HUES48 (cell line): ENCODE results near the gene GPR37.
A peak's percentile ranks its signal among the peaks of the same experiment; 100 is the strongest.

ENCODE experiments used
- H3K27ac ChIP-seq: one replicate; pipeline ENCODE4 v1.7.0; 2013; ENCODE audit warnings: low read depth, low read length, inconsistent platforms
- H3K27me3 ChIP-seq: 2 replicates; pipeline ENCODE4 v1.6.1; 2013; ENCODE audit warnings: mild to moderate bottlenecking, low read length; ENCODE audit not compliant: control insufficient read depth, insufficient read depth
- H3K36me3 ChIP-seq: 2 replicates; pipeline ENCODE4 v1.6.1; 2013; ENCODE audit warnings: low read length; ENCODE audit not compliant: control insufficient read depth, insufficient read depth
- H3K4me1 ChIP-seq: 2 replicates; pipeline ENCODE4 v1.6.1; 2013; ENCODE audit warnings: mild to moderate bottlenecking, low read length; ENCODE audit not compliant: control insufficient read depth, insufficient read depth
- H3K4me3 ChIP-seq: 2 replicates; pipeline ENCODE4 v1.5.1; 2013; ENCODE audit warnings: mild to moderate bottlenecking, low read depth, low read length
- H3K9ac ChIP-seq: 2 replicates; pipeline ENCODE4 v1.6.1; 2013; ENCODE audit warnings: mild to moderate bottlenecking, low read depth, low read length, moderate library complexity
- H3K9me3 ChIP-seq: 2 replicates; pipeline ENCODE4 v1.6.1; 2013; ENCODE audit warnings: low read length; ENCODE audit not compliant: control insufficient read depth, insufficient read depth

GPR37 gene, protein sequence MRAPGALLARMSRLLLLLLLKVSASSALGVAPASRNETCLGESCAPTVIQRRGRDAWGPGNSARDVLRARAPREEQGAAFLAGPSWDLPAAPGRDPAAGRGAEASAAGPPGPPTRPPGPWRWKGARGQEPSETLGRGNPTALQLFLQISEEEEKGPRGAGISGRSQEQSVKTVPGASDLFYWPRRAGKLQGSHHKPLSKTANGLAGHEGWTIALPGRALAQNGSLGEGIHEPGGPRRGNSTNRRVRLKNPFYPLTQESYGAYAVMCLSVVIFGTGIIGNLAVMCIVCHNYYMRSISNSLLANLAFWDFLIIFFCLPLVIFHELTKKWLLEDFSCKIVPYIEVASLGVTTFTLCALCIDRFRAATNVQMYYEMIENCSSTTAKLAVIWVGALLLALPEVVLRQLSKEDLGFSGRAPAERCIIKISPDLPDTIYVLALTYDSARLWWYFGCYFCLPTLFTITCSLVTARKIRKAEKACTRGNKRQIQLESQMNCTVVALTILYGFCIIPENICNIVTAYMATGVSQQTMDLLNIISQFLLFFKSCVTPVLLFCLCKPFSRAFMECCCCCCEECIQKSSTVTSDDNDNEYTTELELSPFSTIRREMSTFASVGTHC

DNA sequence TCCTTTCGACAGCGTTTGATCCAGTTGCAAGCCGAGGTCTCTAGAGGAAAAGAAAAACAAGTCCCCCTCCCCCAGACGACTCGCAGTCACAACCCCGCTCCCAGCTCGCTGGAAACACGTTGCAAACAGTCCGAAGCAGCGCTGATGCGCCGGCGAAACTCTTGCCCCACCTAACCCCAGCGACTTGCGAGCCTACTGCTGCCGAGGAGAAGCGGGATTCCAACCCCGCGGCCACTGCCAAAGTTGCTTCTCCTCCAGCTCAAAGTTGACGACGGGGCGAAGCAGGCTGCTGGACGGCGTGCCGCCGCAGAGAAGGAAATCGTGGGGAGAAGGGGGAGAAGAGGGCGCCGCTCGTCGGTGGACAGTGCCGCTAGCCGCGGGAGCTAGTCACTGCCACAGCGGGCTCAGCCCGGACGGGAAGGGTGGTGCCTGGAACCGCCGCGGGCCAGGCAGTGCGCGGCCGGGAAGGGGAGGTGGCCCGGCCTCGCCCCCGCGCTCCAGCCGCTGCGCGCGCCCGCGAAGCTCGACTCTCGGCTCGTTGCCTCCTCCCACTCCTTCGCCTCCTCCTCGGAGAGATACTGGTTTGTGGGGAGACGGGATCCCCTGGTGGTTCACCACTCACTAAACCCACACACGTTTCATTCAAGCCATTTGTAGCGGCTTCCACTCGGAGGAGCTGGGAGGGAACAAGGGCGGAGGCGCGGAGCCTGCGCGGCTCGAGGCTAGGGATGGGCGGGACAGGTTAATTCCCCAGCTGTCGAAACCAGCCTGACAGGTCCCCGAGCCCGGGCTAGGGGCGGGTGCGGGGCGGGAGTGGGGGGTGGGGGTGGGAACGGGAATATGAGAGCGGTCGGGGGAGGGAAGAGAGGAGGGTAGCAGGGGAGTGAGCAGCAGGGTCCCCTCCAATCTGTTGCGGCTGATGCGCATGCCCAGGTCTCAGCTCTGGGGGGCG lies at the start of gene GPR37:
GPR37 (minus strand) TSS at position 392 of the 952 bp plus-strand sequence. CDS start 816 bp downstream, outside the sequence.
- peak within 1 kb of the TSS; percentile 97 for H3K4me3 ChIP-seq
- no peaks in the 10 kb centered on the region for H3K9me3 ChIP-seq
- peaks cover 31% of the 10 kb centered on the region for H3K27me3 ChIP-seq
- no peaks in the 10 kb centered on the region for H3K36me3 ChIP-seq
- H3K4me1 ChIP-seq, result peaks cover 13% of the 10 kb centered on the region
- H3K27ac ChIP-seq, result peak within 1 kb of the TSS; percentile 78
- peak within 1 kb of the TSS; percentile 41; the same call in 1 of the 2 replicates for H3K9ac ChIP-seq

DNA sequence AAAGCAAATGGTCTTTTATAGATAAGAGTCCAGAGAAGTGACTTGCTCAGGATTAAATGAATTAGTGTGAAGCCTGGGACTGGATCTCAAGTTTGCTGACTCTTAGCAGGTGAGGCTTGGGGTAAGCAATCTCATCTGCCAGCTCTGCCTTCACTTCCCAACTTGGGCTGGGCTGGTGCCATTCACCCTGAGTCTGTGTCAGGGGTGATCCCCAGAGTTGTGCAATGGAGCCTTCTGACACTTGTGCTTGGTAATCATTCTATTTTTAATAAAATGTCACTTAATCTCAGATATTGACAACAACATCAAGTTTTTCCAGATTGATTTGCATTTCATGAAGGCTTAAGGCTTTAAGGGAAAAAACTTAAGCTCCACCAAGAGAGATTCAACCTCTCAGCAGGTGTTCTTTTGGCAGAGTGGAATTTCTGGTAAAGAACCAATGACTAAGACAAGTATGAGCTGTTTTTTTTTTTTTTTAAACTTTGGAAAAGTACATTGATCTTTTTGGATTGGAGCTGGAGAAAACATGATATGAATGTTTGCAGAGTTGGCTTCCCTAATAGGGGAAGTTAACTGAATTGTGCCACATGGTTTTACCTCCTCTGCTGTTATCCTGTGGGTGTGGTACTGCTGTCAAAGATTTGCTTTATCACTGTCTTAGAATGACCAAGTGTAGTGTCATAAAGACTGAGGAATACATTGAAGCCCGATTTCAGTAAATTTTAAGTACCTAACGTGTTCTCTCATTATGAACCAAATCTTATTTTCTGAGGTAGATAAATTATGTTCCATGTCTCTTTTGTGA lies 48.6 kb upstream of the GPR37 start:
- H3K9ac ChIP-seq, result no peak overlapping the region

DNA sequence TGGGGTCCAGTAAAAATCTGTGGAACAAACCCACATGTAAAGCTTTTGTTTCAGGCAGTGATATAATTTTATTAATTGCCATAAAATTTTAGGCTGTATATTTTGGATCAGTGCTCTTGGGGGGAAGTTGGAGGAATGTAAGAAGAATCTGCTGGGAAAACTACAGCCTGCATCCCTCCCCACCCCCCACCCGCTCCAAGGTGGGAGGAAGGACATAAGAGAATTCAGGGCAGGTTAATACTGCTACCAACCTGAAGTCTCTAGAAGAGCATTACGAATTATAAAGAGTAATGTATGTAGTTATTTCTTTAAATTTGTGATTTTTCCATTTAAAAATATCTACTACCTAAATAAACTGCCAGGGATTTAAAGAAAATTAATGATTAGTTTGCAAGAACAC lies 47.2 kb upstream of the GPR37 start:
- peaks cover 51% of the 10 kb centered on the region for H3K4me1 ChIP-seq
- H3K4me3 ChIP-seq, result no peak overlapping the region
- no peaks in the 10 kb centered on the region for H3K36me3 ChIP-seq
- no peaks in the 10 kb centered on the region for H3K9me3 ChIP-seq
- no peak overlapping the region for H3K9ac ChIP-seq
- no peak overlapping the region for H3K27ac ChIP-seq
- H3K27me3 ChIP-seq, result no peaks in the 10 kb centered on the region

More for the DNA sequence above, 48.6 kb upstream of the GPR37 start:
- no peaks in the 10 kb centered on the region for H3K36me3 ChIP-seq
- H3K27me3 ChIP-seq, result no peaks in the 10 kb centered on the region
- H3K4me3 ChIP-seq, result no peak overlapping the region
- H3K9me3 ChIP-seq, result no peaks in the 10 kb centered on the region
- H3K4me1 ChIP-seq, result peaks cover 44% of the 10 kb centered on the region
- H3K27ac ChIP-seq, result no peak overlapping the region

DNA sequence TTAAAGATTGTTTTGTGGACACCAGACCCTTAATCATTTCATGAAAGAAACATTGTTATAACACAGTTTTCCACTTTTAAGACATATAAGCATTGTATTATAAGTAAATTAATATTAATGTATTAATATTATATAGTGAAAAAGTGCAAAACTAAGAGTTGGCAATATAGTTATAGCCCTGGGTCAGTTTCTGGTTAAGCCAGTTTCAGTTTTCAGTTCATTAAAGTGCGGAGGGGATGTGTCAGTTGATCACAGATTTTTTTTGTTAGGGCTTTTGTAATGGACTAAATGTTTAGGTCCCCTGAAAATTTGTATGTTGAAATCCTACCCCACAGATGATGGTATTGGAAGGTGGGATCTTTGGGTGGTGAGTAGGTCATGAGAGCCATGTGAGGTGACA lies 45.7 kb upstream of the GPR37 start:
- peaks cover 51% of the 10 kb centered on the region for H3K4me1 ChIP-seq
- H3K36me3 ChIP-seq, result no peaks in the 10 kb centered on the region
- H3K9me3 ChIP-seq, result no peaks in the 10 kb centered on the region
- H3K9ac ChIP-seq, result no peak overlapping the region
- H3K27me3 ChIP-seq, result no peaks in the 10 kb centered on the region
- no peak overlapping the region for H3K4me3 ChIP-seq
- no peak overlapping the region for H3K27ac ChIP-seq

DNA sequence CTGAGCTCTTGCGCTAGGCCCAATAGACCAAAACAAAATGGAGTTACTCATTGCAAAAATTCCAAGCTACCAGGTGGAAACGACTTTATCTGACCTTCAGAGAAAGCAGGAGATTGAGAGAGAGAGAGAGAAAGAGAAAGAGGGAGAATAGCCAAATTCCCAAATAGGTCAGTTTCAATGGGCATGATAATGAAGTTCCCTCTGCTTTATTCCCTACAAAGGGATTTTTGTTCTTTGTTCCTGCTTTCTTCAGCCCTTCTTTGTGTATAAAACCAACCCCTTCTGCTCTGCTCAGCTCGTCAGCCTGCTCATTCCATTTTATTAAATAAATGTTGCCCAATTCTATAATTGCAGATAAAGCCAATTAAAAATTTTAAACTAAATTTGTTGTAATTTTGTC lies 45.0 kb upstream of the GPR37 start:
- Histone ChIP-seq H3K27me3 (no peaks in the 10 kb centered on the region), H3K27ac (peak overlapping the region; percentile 62), H3K36me3 (no peaks in the 10 kb centered on the region), H3K9me3 (no peaks in the 10 kb centered on the region), H3K4me3 (no peak overlapping the region), H3K4me1 (peaks cover 54% of the 10 kb centered on the region), H3K9ac (peak overlapping the region; percentile 3; the same call in 1 of the 2 replicates)

DNA sequence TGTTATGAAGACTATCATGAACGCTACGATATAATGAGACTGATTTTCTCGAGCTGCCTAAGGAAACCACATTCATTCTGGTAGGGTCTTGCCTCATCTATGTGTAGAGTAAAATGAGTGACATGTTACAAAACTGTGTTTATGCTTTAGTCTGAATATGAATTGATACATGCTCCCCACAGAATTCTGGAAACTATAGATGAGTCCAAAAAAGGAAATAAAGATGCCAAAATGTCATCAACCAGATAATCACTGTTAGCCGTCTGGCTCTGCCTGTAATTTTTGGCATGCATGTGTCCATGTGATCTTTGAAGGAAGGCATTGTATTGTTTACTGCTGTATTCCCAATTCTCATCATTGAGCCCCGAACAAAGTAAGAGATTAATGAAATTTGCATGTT lies 42.6 kb upstream of the GPR37 start:
- Histone ChIP-seq H3K36me3 (no peaks in the 10 kb centered on the region), H3K27ac (no peak overlapping the region), H3K27me3 (no peaks in the 10 kb centered on the region), H3K9ac (no peak overlapping the region), H3K4me1 (peaks cover 55% of the 10 kb centered on the region), H3K9me3 (no peaks in the 10 kb centered on the region), H3K4me3 (no peak overlapping the region)

DNA sequence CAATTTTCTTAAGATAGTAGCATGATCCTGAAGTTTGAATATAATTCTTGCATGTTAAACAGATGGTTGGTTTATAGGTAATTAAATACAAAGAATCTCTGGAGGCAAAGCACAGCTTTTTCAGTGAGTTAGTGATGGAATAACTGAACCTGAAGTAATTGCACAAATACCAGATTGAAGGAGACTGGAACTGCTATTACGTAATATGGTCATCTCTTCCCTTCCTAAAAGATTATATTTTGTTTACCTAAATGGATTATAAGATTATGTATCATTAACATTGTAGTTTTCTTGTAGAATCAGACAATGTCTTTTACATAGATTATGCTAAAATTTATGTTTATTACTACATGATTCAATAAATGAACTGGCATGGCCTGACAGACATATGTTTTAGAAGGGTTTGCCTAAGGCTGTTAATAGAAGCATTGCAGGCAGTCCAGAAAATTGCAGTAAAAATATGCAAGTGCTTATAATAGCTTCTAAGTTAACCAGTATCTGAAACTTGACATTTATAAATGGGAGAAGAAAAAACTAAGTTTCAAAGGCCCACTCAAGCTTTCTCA lies 35.8 kb upstream of the GPR37 start:
- H3K36me3 ChIP-seq, result no peaks in the 10 kb centered on the region
- no peak overlapping the region for H3K4me3 ChIP-seq
- H3K4me1 ChIP-seq, result peaks cover 15% of the 10 kb centered on the region

DNA sequence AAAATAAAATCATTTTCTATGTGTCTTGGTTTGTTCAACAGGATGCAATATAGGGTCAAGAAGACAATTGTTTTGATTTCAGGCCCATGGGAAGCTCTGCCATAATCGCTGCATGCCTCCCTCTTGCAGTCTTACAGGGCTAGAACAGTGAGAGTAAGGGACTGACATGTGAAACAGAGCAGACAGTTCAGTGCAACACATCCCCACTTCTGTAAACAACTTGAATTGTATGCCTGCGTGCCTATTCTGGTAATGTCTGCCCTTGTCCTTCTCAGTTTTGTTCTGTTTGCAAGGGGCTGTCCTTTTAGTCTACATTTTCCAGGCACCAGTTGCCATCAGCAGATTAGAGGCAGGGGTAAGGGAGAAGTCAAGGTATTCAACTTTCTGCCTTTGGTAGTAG lies 34.8 kb upstream of the GPR37 start:
- no peaks in the 10 kb centered on the region for H3K27me3 ChIP-seq
- H3K36me3 ChIP-seq, result no peaks in the 10 kb centered on the region
- no peak overlapping the region for H3K4me3 ChIP-seq
- peaks cover 10% of the 10 kb centered on the region for H3K4me1 ChIP-seq
- no peak overlapping the region for H3K9ac ChIP-seq
- no peak overlapping the region for H3K27ac ChIP-seq
- no peaks in the 10 kb centered on the region for H3K9me3 ChIP-seq

More for the DNA sequence above, 35.8 kb upstream of the GPR37 start:
- Histone ChIP-seq H3K27ac (no peak overlapping the region), H3K9me3 (no peaks in the 10 kb centered on the region), H3K27me3 (no peaks in the 10 kb centered on the region), H3K9ac (no peak overlapping the region)

DNA sequence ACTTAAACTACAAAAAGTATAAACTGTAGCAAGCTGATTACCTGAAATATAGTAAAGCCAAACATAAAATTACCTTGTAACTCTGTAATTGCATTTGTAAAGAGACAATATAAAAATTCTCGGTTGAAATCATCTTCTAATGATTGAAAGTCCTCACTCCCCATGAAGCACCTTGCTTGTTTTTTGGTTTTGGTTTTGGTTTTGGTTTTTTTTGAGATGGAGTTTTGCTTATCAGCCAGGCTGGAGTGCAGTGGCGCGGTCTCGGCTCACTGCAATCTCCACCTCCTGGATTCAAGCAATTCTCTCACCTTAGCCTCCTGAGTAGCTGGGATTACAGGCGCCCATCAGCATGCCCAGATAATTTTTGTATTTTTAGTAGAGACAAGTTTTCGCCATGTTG lies 33.9 kb upstream of the GPR37 start:
- no peaks in the 10 kb centered on the region for H3K36me3 ChIP-seq
- peaks cover 2% of the 10 kb centered on the region; the same call in 1 of the 2 replicates for H3K4me1 ChIP-seq
- no peaks in the 10 kb centered on the region for H3K27me3 ChIP-seq
- no peak overlapping the region for H3K9ac ChIP-seq
- H3K9me3 ChIP-seq, result no peaks in the 10 kb centered on the region
- H3K27ac ChIP-seq, result no peak overlapping the region
- H3K4me3 ChIP-seq, result no peak overlapping the region

DNA sequence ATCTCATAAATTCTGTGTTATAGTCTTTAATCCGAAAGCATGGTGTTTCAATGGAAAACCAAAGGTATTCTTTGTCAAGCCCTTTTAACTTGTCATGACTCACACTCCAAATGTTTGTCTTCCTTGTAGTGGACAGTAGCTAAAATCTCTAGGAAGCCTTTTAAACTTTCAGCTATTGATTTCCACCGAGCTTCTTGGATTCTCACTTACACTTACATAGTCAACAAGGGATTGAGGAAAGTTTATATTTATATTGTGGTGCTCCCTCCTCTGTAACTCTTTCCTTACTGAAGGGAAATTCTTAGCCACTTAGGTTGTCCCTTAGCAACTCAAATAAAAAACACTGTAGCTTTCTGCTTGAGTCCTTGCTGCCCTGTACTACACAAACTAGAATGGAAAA lies 31.2 kb upstream of the GPR37 start:
- H3K27me3 ChIP-seq, result no peaks in the 10 kb centered on the region
- H3K9ac ChIP-seq, result no peak overlapping the region
- H3K4me1 ChIP-seq, result no peaks in the 10 kb centered on the region
- H3K9me3 ChIP-seq, result no peaks in the 10 kb centered on the region
- H3K4me3 ChIP-seq, result no peak overlapping the region
- H3K27ac ChIP-seq, result no peak overlapping the region
- H3K36me3 ChIP-seq, result no peaks in the 10 kb centered on the region
